H1 (cell line): ENCODE measurements around the gene MRTFB. TPM values are rescaled to one million over a fixed set of nuclear protein-coding genes. Genes with fewer than 3 reads are reported as not detected.

Source experiments
- CTCF ChIA-PET: fragments of 300-600 bp; sonication (Branson Sonifier 250); formaldehyde crosslinking; loops from one replicate; lab custom pipeline; 2021; ENCODE audit not compliant: partially characterized antibody; lab: Charles Lee
- POLR2A ChIA-PET: fragments of 300-600 bp; sonication (Branson Sonifier 250); formaldehyde crosslinking; loops from one replicate; lab custom pipeline; 2021; ENCODE audit warnings: inconsistent platforms; ENCODE audit not compliant: partially characterized antibody; lab: Charles Lee
- DNase-seq, 2 experiments: peaks; one replicate each; pipeline versions ENCODE4 v3.0.0 to v3.0.0-alpha.2; 2010 to 2022; ENCODE audit warnings: low spot score in 2 of 2, low read depth in 1 of 2, mixed read lengths in 1 of 2
- FAIRE-seq: peaks from 2 replicates; lab custom pipeline; 2011; peaks lifted over from hg19 to GRCh38; lab: Jason Lieb, UNC
- H2AFZ ChIP-seq: 2 replicates; pipeline ENCODE4 v1.8.1; 2012; ENCODE audit warnings: low read length, inconsistent platforms
- H2AK5ac ChIP-seq: 2 replicates; pipeline ENCODE4 v1.6.1; 2013; ENCODE audit warnings: low read depth, low read length
- H2BK120ac ChIP-seq: replicated peaks from 2 replicates; pipeline ENCODE3; 2013; ENCODE audit warnings: low read depth, low read length, inconsistent platforms
- H2BK12ac ChIP-seq: 2 replicates; pipeline ENCODE4 v1.6.1; 2013; ENCODE audit warnings: low read depth, low read length
- H2BK15ac ChIP-seq: 2 replicates; pipeline ENCODE4 v1.6.1; 2013; ENCODE audit warnings: low read length
- H2BK20ac ChIP-seq: 2 replicates; pipeline ENCODE4 v1.6.1; 2013; ENCODE audit warnings: low read length
- H2BK5ac ChIP-seq: 2 replicates; pipeline ENCODE4 v1.6.1; 2013; ENCODE audit warnings: low read depth, low read length
- H3K14ac ChIP-seq: 2 replicates; pipeline ENCODE4 v1.6.1; 2013; ENCODE audit warnings: inconsistent platforms; ENCODE audit not compliant: insufficient read length
- H3K18ac ChIP-seq: 2 replicates; pipeline ENCODE4 v1.6.1; 2013; ENCODE audit warnings: low read length; ENCODE audit errors: extremely low read depth
- H3K23ac ChIP-seq: 2 replicates; pipeline ENCODE4 v1.6.1; 2013; ENCODE audit warnings: inconsistent platforms; ENCODE audit not compliant: insufficient read length
- H3K23me2 ChIP-seq: 2 replicates; pipeline ENCODE4 v1.6.1; 2013; ENCODE audit warnings: low read depth, low read length
- H3K27ac ChIP-seq: 2 replicates; pipeline ENCODE4 v1.6.1; 2011; ENCODE audit warnings: low read depth, low read length, inconsistent platforms
- H3K27me3 ChIP-seq, 4 experiments: replicated peaks in 1 of 4; 1 replicate in 1 of 4; 2 replicates in 3 of 4; pipeline versions ENCODE4 v1.6.1 to v1.8.1; 2011 to 2013; ENCODE audit warnings: low read length in 3 of 4, mild to moderate bottlenecking in 3 of 4, inconsistent platforms in 2 of 4, mixed read lengths in 2 of 4, moderate library complexity in 1 of 4; ENCODE audit not compliant: control insufficient read depth in 3 of 4, insufficient read depth in 3 of 4; ENCODE audit errors: extremely low read depth in 1 of 4
- H3K36me3 ChIP-seq, 4 experiments: 2 replicates each; pipeline versions ENCODE4 v1.6.1 to v1.8.1; 2011 to 2013; ENCODE audit warnings: mild to moderate bottlenecking in 4 of 4, low read length in 3 of 4, moderate library complexity in 2 of 4, control low read depth in 1 of 4, inconsistent platforms in 1 of 4; ENCODE audit not compliant: insufficient read depth in 4 of 4, control insufficient read depth in 2 of 4
- H3K4ac ChIP-seq: replicated peaks from 2 replicates; pipeline ENCODE3; 2013; ENCODE audit warnings: low read length, low read depth, mixed read lengths, inconsistent platforms; ENCODE audit not compliant: insufficient read length
- H3K4me1 ChIP-seq, 4 experiments: replicated peaks in 1 of 4; 1 replicate in 1 of 4; 2 replicates in 3 of 4; pipeline versions ENCODE4 v1.6.1 to v1.8.1; 2011 to 2013; ENCODE audit warnings: low read length in 3 of 4, inconsistent platforms in 2 of 4, mixed read lengths in 1 of 4; ENCODE audit not compliant: insufficient read depth in 4 of 4, control insufficient read depth in 3 of 4
- H3K4me2 ChIP-seq, 2 experiments: 2 replicates each; pipeline versions ENCODE4 v1.6.1 to v1.8.1; 2011 to 2013; ENCODE audit warnings: low read depth in 2 of 2, low read length in 2 of 2, control low read depth in 1 of 2, inconsistent platforms in 1 of 2, mild to moderate bottlenecking in 1 of 2; ENCODE audit not compliant: insufficient read depth in 1 of 2
- H3K4me3 ChIP-seq, 4 experiments: fragments of 200-600, 300-600 bp in 1 of 4; sonication (generic), shearing (Covaris generic), sonication (Bioruptor Twin) in 1 of 4; 2 replicates each; pipeline versions ENCODE4 v1.5.1 to v1.8.1; 2011 to 2016; ENCODE audit warnings: low read length in 4 of 4, low read depth in 3 of 4, control low read depth in 2 of 4, inconsistent platforms in 2 of 4, mild to moderate bottlenecking in 2 of 4, mixed read lengths in 1 of 4, moderate library complexity in 1 of 4; ENCODE audit not compliant: insufficient read depth in 2 of 4; ENCODE audit errors: extremely low read depth in 1 of 4
- H3K56ac ChIP-seq: replicated peaks from 2 replicates; pipeline ENCODE3; 2013; ENCODE audit warnings: low read depth, mild to moderate bottlenecking, mixed read lengths, low read length, inconsistent platforms; ENCODE audit not compliant: insufficient read length
- H3K79me1 ChIP-seq: 2 replicates; pipeline ENCODE4 v1.6.1; 2013; ENCODE audit warnings: low read depth, low read length, control low read depth
- H3K79me2 ChIP-seq, 2 experiments: 2 replicates each; pipeline versions ENCODE4 v1.6.1 to v1.8.1; 2012 to 2013; ENCODE audit warnings: low read length in 2 of 2, mild to moderate bottlenecking in 2 of 2, inconsistent platforms in 1 of 2; ENCODE audit not compliant: insufficient read depth in 2 of 2, control insufficient read depth in 1 of 2
- H3K9ac ChIP-seq, 4 experiments: replicated peaks in 1 of 4; 1 replicate in 1 of 4; 2 replicates in 3 of 4; pipeline versions ENCODE4 v1.6.1 to v1.8.1; 2011 to 2013; ENCODE audit warnings: low read depth in 3 of 4, low read length in 3 of 4, control low read depth in 2 of 4, mild to moderate bottlenecking in 2 of 4, moderate library complexity in 2 of 4, inconsistent platforms in 1 of 4; ENCODE audit errors: extremely low read depth in 1 of 4
- H3K9me3 ChIP-seq, 2 experiments: 2 replicates each; pipeline versions ENCODE4 v1.6.1 to v1.8.1; 2012 to 2013; ENCODE audit warnings: mild to moderate bottlenecking in 2 of 2, moderate library complexity in 2 of 2, control low read depth in 1 of 2, inconsistent platforms in 1 of 2, low read depth in 1 of 2, low read length in 1 of 2, mixed read lengths in 1 of 2; ENCODE audit not compliant: insufficient read depth in 2 of 2
- H4K20me1 ChIP-seq, 2 experiments: replicated peaks in 1 of 2; 2 replicates each; pipeline versions ENCODE3 to v1.8.1; 2011 to 2013; ENCODE audit warnings: inconsistent platforms in 2 of 2, low read length in 2 of 2, mild to moderate bottlenecking in 1 of 2; ENCODE audit not compliant: insufficient read depth in 2 of 2, control insufficient read depth in 1 of 2
- H4K5ac ChIP-seq: 2 replicates; pipeline ENCODE4 v1.6.1; 2013; ENCODE audit warnings: low read length, low read depth, mixed read lengths, inconsistent platforms; ENCODE audit not compliant: insufficient read length
- H4K8ac ChIP-seq: 2 replicates; pipeline ENCODE4 v1.8.0; 2013; ENCODE audit warnings: mild to moderate bottlenecking, moderate library complexity, low read length, inconsistent platforms; ENCODE audit not compliant: insufficient read depth; ENCODE audit errors: extremely low read depth
- H4K91ac ChIP-seq: replicated peaks from 2 replicates; pipeline ENCODE3; 2013; ENCODE audit warnings: low read length, mixed read lengths, inconsistent platforms; ENCODE audit not compliant: insufficient read length
- GTF2F1 ChIP-seq: IDR thresholded peaks from 2 replicates; pipeline ENCODE4 v1.6.1; 2012; ENCODE audit warnings: low read depth, low read length, improper control_type of control experiment, borderline replicate concordance
- SP2 ChIP-seq: IDR thresholded peaks from 2 replicates; pipeline ENCODE4 v1.6.1; 2012; ENCODE audit warnings: mild to moderate bottlenecking, low read length, inconsistent platforms
- SP4 ChIP-seq: IDR thresholded peaks from 2 replicates; pipeline ENCODE4 v1.6.1; 2012; ENCODE audit warnings: low read length, inconsistent platforms
- WGBS, 2 experiments: shearing (Covaris generic) in 1 of 2; methylation state at CpG; one replicate each; pipeline versions ENCODE4 v1.1.6 to v1.1.7; 2013 to 2015; ENCODE audit warnings: low lambda C conversion rate in 2 of 2, mixed read lengths in 2 of 2, inconsistent platforms in 1 of 2, low coverage in 1 of 2, missing lambda C conversion rate in 1 of 2; ENCODE audit not compliant: insufficient replicate concordance in 2 of 2, insufficient coverage in 1 of 2, insufficient read length in 1 of 2; ENCODE audit errors: extremely low coverage in 1 of 2, missing lambda C conversion rate in 1 of 2; 5-methylcytosine and 5-hydroxymethylcytosine counted together
- polyA plus RNA-seq, 7 experiments: library from polyadenylated mRNA; depleted of rRNA in 3 of 7; stranded (reverse) in 5 of 7; unstranded in 2 of 7; fragments of >200 nt in 5 of 7; fragments of 200-250 nt in 2 of 7; gene quantifications; 1 replicate in 5 of 7; 2 replicates in 1 of 7; 4 replicates in 1 of 7; pipeline versions ENCODE4 v1.2.1 to v1.2.3, GENCODE V29; 2011 to 2013; ENCODE audit warnings: missing spikeins in 2 of 7, mixed read lengths in 2 of 7
- total RNA-seq: library from RNA; stranded (reverse); fragmentation: NEBNext Ultra II Directional; extraction: Animal tissue kit (Norgen Biotek cat#: 25700); gene quantifications from 2 replicates; pipeline ENCODE4 v1.2.1, GENCODE V29; 2021

Gene MRTFB
- total and polyA plus RNA-seq, 2 of the 8 experiments (the other 6 are each of a cell fraction or from before 2014, with no cell fraction given), result 13.5 to 34.9 TPM

- Histone ChIP-seq H2BK120ac (no peak overlapping the region), H2BK5ac (no peak overlapping the region), H3K23ac (no peak overlapping the region), H3K4me2 (no peak overlapping the region), H2AK5ac (no peak overlapping the region), H3K14ac (no peak overlapping the region), H3K18ac (no peak overlapping the region), H2AFZ (no peak overlapping the region), H3K56ac (no peak overlapping the region), H3K4me3 (no peak overlapping the region), H3K9me3 (no peaks in the 10 kb centered on the region), H3K79me2 (no peaks in the 10 kb centered on the region), H3K27me3 (no peaks in the 10 kb centered on the region), H4K8ac (no peak overlapping the region), H2BK15ac (no peak overlapping the region), H3K27ac (no peak overlapping the region), H3K9ac (no peak overlapping the region), H3K23me2 (no peaks in the 10 kb centered on the region), H4K5ac (no peak overlapping the region), H3K79me1 (no peaks in the 10 kb centered on the region; the same call in 1 of the 2 replicates), H3K4me1 (peaks cover 3 to 8% (median 4%) of the 10 kb centered on the region in 4 experiments; a peak in 6 of 7 replicates), H3K36me3 (no peaks in the 10 kb centered on the region), H2BK20ac (no peak overlapping the region), H3K4ac (no peak overlapping the region), H4K20me1 (peaks cover 0 to 4% of the 10 kb centered on the region in 2 experiments), H4K91ac (no peak overlapping the region), H2BK12ac (no peak overlapping the region)
- POLR2A ChIA-PET, result no interaction called here
- CTCF ChIA-PET, result interaction anchor here (0.6 to 0.9 kb wide), 3 partner anchors 68 to 260 kb away, joined by 3 read pairs; no protein-coding TSS in a partner anchor
- FAIRE-seq (no peak), DNase-seq (no peak)
- 94% methylated on average over 2 of the region's 2 CpGs; no CpG with 5 or more reads in 1 of the 2 experiments for WGBS, 2 experiments
- TF ChIP-seq SP4 (no peak), GTF2F1 (no peak), SP2 (no peak)
Measured at GRCh38 chr16:14181371-14182050, 110.4 kb downstream of the MRTFB start.
